Brain microvascular endothelial cell (primary cell): ENCODE measurements around the gene WDTC1.
"Not testable (repeated sequence)": the region's sequence is repeated elsewhere in the genome, so short reads cannot be mapped to it uniquely, and the experiment has no call there.

Experiments used
- DNase-seq: peaks from one replicate; pipeline ENCODE4 v3.0.0-alpha.2; 2020
- H3K27ac ChIP-seq: fragments of 250-450 bp; sonication (Bioruptor Pico); 2 replicates; pipeline ENCODE4 v1.5.1; 2020; ENCODE audit warnings: mild to moderate bottlenecking, moderate library complexity
- H3K27me3 ChIP-seq: fragments of 250-450 bp; sonication (Bioruptor Pico); replicated peaks from 2 replicates; pipeline ENCODE4 v1.5.1; 2020; ENCODE audit warnings: mild to moderate bottlenecking
- H3K36me3 ChIP-seq: fragments of 250-450 bp; sonication (Bioruptor Pico); replicated peaks from 2 replicates; pipeline ENCODE4 v1.5.1; 2020; ENCODE audit warnings: mild to moderate bottlenecking
- H3K4me3 ChIP-seq: 2 replicates; pipeline ENCODE4 v1.5.1; 2011; ENCODE audit warnings: low read depth, mild to moderate bottlenecking, control low read depth, low read length, moderate library complexity
- CTCF ChIP-seq: IDR thresholded peaks from 2 replicates; pipeline ENCODE4 v1.5.1; 2011; ENCODE audit warnings: low read depth, mild to moderate bottlenecking, moderate library complexity, low read length, control low read depth, inconsistent platforms; ENCODE audit errors: missing control alignments
- in situ Hi-C: cut with HindIII; loops from 2 replicates; pipeline ENCODE4 v1.10.0; 2017; ENCODE audit warnings: low sequenced_read_pairs, low pct_ligation_motif_present

WDTC1 gene

GRCh38 chr1:27216466-27216865, 18.0 kb upstream of the WDTC1 start:
- no peak overlapping the region for H3K4me3 ChIP-seq
- TF ChIP-seq CTCF = no peak
- no peak for DNase-seq
- in situ Hi-C loops = no loop called here
- H3K27me3 ChIP-seq = no peaks in the 10 kb centered on the region
- no peak overlapping the region for H3K27ac ChIP-seq
- no peaks in the 10 kb centered on the region for H3K36me3 ChIP-seq

- TF ChIP-seq CTCF = no peak
- Histone ChIP-seq H3K27ac (no peak overlapping the region), H3K27me3 (no peaks in the 10 kb centered on the region), H3K36me3 (no peaks in the 10 kb centered on the region), H3K4me3 (no peak overlapping the region)
- DNase-seq = no peak
- in situ Hi-C loops = no loop called here
Measured at GRCh38 chr1:27217401-27217800, 17.0 kb upstream of the WDTC1 start.

GRCh38 chr1:27218736-27219135, 15.7 kb upstream of the WDTC1 start:
- in situ Hi-C loops = no loop called here
- no peaks in the 10 kb centered on the region for H3K27me3 ChIP-seq
- H3K4me3 ChIP-seq = no peak overlapping the region
- H3K27ac ChIP-seq = no peak overlapping the region
- no peak for DNase-seq
- no peaks in the 10 kb centered on the region for H3K36me3 ChIP-seq
- no peak for TF ChIP-seq CTCF

- Histone ChIP-seq H3K27ac (no peak overlapping the region), H3K27me3 (no peaks in the 10 kb centered on the region), H3K4me3 (no peak overlapping the region), H3K36me3 (no peaks in the 10 kb centered on the region)
- DNase-seq = no peak
- TF ChIP-seq CTCF = no peak
- in situ Hi-C loops = no loop called here
Measured at GRCh38 chr1:27220096-27220495, 14.3 kb upstream of the WDTC1 start.

- H3K4me3 ChIP-seq, H3K27ac ChIP-seq, H3K27me3 ChIP-seq, H3K36me3 ChIP-seq, in situ Hi-C loops, DNase-seq: not testable (repeated sequence)
Measured at GRCh38 chr1:27220702-27221497, 13.5 kb upstream of the WDTC1 start.

- no peak for TF ChIP-seq CTCF
- no peak for DNase-seq
- Histone ChIP-seq H3K4me3 (no peak overlapping the region), H3K36me3 (no peaks in the 10 kb centered on the region), H3K27me3 (no peaks in the 10 kb centered on the region), H3K27ac (no peak overlapping the region)
- in situ Hi-C loops = no loop called here
Measured at GRCh38 chr1:27225621-27226020, 8.8 kb upstream of the WDTC1 start.
